HL-60/S4 treated with phorbol 12-myristate 13-acetate at 8.2 ng/mL for 4 days and 3 days (cell line): Measurements from ENCODE around the gene CENPVL2.
"Not testable (repeated sequence)": the region's sequence is repeated elsewhere in the genome, so short reads cannot be mapped to it uniquely, and the experiment has no call there.

Experiments used
- in situ Hi-C: fragments of 300-500 bp; cut with MboI; formaldehyde crosslinking; loops from 2 replicates; pipeline ENCODE4 v1.15.0; 2022; ENCODE audit warnings: low sequenced_read_pairs

Gene CENPVL2

GRCh38 chrX:51682720-51683062 is at the start of gene CENPVL2:
TSS of gene CENPVL2 (minus strand) at chrX:51682831. CDS start at chrX:51682831, 0 bp downstream.
- in situ Hi-C loops: not testable (repeated sequence)

DNA sequence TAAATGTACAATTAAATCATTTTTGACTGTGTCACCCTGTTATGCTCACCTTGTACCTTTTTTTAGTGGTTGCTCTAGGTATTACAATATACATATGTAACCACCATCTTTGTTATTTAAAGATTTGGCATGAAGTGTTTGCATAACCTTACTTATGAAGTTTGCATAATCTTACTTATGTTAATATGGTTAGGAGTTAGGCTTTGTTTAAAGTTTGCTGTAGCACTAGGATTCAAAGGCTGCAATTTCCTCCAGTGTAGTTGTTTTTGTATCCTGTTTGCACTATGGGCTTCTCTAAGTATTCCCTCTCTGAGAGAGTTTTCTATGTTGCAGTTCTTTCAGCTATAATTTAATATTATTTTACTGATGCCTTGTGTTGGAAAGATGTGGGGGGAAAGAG is 45.6 kb upstream of the CENPVL2 start:
- in situ Hi-C loops: no loop called here

DNA sequence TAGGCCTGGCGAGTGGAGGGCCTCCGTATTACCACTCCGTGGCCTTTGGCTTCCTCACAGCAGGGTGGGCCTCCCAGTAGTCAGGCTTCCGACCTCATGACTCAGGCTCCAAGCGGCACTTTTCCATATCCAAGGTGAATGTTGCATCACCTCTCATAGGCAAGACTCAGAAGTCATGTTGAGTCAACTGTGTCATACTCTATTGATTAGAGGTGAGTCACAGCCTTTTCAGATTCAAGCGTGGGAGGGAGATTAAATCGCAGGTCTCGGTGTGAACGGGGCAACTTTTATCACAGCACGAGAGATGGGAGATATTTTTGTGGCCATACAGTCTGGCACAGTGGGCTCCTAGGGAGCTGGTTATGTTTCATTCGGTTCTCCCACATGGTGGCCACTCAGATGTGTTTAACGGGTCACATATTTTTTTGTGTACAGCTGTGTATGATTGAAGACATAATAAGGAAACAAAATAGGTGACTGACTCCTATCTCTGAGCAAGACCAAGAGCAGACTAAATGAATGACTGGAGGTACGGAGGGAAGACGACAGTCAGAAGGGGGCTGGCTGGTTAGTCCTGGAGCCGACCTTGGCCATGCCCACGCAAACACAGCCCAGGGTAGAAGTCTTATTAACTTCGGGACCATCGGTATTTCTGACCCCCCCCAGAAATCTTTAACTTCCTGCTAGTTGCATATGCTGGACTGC is 30.5 kb upstream of the CENPVL2 start:
- in situ Hi-C loops: not testable (repeated sequence)

GRCh38 chrX:51710277-51711164 is 27.9 kb upstream of the CENPVL2 start, which contains the start of gene CENPVL1:
TSS of gene CENPVL1 (plus strand) at chrX:51710512. CDS start at chrX:51710512, 0 bp downstream.
- in situ Hi-C loops: not testable (repeated sequence)

DNA sequence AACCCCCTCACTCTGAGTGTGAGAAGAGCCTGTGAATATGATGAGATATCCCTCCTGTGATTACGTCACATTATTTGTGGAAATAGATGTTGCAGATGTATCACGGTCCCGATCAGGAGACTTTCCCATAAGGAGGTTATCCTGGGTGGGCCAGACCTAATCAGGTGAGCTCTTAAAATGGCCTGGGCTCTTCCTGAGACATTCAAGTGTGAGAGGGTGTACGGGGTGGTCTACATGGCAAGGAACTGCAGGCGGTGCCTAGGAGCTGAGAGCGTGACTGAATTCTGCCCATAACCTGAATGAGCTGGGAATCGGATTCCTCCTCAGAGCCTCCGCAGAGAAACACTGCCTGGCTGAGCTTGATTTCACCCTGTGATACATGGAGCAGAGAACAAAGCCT is 14.8 kb upstream of the CENPVL2 start:
- in situ Hi-C loops: no loop called here

DNA sequence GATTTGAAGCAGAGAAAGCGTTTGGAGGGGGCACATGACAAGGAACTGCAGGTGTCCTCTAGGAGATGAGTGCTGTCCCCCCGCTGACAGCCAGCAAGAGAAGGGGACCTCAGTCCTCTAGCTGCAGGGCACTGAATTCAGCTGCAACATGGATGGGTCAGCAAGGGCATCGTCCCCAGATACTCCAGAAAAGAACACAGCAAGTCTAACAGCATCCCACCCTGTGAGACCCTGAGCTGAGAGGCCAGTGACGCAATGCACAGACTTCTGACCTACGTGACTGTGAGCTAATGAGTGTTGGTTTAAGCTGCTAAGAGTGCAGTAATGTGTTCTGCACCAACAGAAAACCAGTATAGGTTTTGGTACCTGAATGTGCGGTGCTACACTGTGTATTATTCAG is 11.6 kb upstream of the CENPVL2 start:
- in situ Hi-C loops: no loop called here

DNA sequence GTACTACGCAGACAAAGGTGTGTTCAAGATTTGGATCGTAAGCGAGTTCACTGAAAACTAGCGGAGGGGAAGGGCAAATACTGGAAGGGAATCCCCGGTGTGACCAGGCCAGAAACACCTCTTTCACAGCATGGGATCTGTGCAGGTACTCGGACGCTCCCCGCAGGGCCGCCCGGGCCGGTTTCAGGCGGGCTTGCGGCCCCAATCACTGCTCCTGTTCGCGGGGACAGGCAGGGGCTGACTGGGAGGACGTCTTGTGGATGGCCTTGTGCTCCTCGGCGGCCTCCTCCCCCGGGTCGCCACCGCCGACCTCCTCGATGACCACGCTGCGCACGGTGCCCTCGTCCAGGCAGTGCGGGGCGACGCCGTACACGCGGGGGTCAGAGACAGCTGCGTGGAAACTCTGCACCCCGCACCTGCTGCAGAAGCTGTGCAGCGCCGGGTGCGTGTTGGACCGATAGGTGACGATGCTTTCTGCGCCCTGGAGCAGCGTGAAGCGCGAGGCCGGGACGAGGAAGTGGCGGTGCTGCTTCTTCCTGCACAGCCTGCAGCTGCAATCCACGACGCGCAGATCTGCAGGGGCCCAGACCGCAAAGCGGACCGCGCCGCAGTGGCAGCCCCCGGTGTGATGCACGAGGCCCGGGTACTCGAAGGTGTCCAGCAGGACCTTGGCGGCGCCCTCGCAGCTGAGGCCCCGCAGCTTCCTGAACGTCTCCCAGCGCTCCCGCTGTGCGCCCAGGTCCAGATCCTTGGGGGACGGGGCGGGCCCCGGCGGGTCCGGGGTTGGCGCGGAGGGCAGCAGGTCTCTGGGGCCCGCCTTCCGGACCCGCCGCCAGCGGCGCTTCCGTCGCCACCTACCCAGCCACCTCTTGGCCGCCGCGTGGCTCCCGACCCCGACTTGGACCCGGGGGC is 567 bp downstream of the CENPVL2 start:
- in situ Hi-C loops: not testable (repeated sequence)

DNA sequence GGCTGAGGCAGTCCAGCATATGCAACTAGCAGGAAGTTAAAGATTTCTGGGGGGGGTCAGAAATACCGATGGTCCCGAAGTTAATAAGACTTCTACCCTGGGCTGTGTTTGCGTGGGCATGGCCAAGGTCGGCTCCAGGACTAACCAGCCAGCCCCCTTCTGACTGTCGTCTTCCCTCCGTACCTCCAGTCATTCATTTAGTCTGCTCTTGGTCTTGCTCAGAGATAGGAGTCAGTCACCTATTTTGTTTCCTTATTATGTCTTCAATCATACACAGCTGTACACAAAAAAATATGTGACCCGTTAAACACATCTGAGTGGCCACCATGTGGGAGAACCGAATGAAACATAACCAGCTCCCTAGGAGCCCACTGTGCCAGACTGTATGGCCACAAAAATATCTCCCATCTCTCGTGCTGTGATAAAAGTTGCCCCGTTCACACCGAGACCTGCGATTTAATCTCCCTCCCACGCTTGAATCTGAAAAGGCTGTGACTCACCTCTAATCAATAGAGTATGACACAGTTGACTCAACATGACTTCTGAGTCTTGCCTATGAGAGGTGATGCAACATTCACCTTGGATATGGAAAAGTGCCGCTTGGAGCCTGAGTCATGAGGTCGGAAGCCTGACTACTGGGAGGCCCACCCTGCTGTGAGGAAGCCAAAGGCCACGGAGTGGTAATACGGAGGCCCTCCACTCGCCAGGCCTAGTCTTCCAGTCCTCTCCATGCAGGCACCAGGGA is 2.8 kb downstream of the CENPVL2 start:
- in situ Hi-C loops: not testable (repeated sequence)

- in situ Hi-C loops: no loop called here
These were observed 16.6 kb downstream of the CENPVL2 start for GRCh38 chrX:51665981-51666380.

- in situ Hi-C loops: no loop called here
These were observed 39.3 kb downstream of the CENPVL2 start for GRCh38 chrX:51643377-51643776.

DNA sequence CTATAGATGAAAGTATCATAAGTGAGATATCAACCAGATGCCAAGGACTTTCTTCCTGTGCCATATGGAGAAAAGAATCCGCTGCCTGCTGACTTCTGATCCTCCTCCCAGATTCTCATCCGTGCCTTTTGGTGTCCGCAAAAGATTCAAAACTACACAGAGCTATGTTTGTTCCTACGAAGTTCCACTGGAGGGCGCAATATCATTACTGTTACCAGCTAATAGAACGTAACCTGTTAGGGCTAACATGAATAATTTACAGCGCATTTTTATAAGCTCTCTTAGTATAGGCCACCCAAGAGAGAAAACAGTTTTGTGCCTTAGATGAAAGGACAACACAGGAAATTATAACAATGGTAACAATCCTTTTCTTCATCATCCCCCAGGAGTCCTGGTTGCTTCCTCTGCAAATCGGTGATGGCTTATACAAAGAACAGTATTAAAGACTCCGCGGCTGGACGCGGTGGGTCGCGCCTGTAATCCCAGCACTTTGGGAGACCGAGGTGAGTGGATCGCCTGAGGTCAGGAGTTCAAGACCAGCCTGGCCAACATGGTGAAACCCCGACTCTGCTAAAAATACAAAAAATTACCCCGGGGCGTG is 41.1 kb downstream of the CENPVL2 start:
- in situ Hi-C loops: no loop called here

GRCh38 chrX:51636511-51636910 is 46.1 kb downstream of the CENPVL2 start:
- in situ Hi-C loops: not testable (repeated sequence)
